ENCODE measurements around the gene TENM3.

DNA sequence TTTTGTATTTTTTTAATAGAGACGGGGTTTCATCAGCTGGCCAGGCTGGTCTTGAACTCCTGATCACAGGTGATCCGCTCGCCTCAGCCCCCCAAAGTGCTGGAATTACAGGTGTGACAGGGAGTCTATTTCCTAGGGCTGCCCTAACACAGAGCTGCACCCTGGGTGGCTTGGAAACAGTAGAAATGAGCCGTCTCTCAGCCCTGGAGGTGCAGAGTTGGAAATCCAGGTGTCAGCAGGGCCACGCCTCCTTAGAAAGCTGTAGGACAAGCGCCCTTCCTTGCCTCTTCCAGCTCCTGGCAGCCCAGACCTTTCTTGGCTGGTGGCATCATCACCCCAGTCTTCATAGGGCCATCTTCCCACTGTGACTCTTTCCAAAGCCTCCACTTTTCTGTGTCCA is 602.4 kb downstream of the TENM3 start:
- TF ChIP-seq BRCA1 (IDR thresholded peaks at IDR 0.05; ENCODE audit: low read depth, low read length) (no peak), ZNF274 (IDR thresholded peaks at IDR 0.05; ENCODE audit: insufficient read depth, insufficient read length) (no peak), TAF1 (IDR thresholded peaks at IDR 0.05; ENCODE audit: borderline replicate concordance, low read depth, low read length) (no peak), JUND (IDR thresholded peaks at IDR 0.05; ENCODE audit: low read depth, low read length) (no peak)
- TF ChIP-seq, protein P1, sequence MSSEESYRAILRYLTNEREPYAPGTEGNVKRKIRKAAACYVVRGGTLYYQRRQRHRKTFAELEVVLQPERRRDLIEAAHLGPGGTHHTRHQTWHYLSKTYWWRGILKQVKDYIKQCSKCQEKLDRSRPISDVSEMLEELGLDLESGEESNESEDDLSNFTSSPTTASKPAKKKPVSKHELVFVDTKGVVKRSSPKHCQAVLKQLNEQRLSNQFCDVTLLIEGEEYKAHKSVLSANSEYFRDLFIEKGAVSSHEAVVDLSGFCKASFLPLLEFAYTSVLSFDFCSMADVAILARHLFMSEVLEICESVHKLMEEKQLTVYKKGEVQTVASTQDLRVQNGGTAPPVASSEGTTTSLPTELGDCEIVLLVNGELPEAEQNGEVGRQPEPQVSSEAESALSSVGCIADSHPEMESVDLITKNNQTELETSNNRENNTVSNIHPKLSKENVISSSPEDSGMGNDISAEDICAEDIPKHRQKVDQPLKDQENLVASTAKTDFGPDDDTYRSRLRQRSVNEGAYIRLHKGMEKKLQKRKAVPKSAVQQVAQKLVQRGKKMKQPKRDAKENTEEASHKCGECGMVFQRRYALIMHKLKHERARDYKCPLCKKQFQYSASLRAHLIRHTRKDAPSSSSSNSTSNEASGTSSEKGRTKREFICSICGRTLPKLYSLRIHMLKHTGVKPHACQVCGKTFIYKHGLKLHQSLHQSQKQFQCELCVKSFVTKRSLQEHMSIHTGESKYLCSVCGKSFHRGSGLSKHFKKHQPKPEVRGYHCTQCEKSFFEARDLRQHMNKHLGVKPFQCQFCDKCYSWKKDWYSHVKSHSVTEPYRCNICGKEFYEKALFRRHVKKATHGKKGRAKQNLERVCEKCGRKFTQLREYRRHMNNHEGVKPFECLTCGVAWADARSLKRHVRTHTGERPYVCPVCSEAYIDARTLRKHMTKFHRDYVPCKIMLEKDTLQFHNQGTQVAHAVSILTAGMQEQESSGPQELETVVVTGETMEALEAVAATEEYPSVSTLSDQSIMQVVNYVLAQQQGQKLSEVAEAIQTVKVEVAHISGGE (CRISPR knock-in tag; IDR thresholded peaks at IDR 0.05), result no peak

Data from GM12878 (cell line).